GM19328 (cell line): ENCODE data around the gene SDC1.
"Not testable (repeated sequence)": the region's sequence is repeated elsewhere in the genome, so short reads cannot be mapped to it uniquely, and the experiment has no call there.

Source experiments
- ATAC-seq: cut with Tn5 transposase; IDR thresholded peaks from one replicate; pipeline ENCODE4 v1.9.1; 2021; ENCODE audit warnings: mild to moderate bottlenecking, moderate library complexity; ENCODE audit not compliant: unreplicated experiment

SDC1 gene

GRCh38 chr2:20199633-20200270, 25.2 kb downstream of the SDC1 start:
- ATAC-seq: no peak

GRCh38 chr2:20198796-20199632, 25.9 kb downstream of the SDC1 start:
- ATAC-seq: no peak

- no peak for ATAC-seq
Measured at GRCh38 chr2:20198001-20198400, 26.9 kb downstream of the SDC1 start.

- ATAC-seq: no peak
Measured at GRCh38 chr2:20197192-20197591, 27.7 kb downstream of the SDC1 start.

GRCh38 chr2:20196657-20197161, 28.2 kb downstream of the SDC1 start:
- no peak for ATAC-seq

GRCh38 chr2:20196053-20196656, 28.8 kb downstream of the SDC1 start:
- ATAC-seq: no peak

GRCh38 chr2:20195431-20196033, 29.4 kb downstream of the SDC1 start:
- no peak for ATAC-seq

- not testable (repeated sequence) for ATAC-seq
Measured at GRCh38 chr2:20195016-20195411, 29.9 kb downstream of the SDC1 start.

GRCh38 chr2:20194097-20195015, 30.6 kb downstream of the SDC1 start:
- ATAC-seq: no peak

GRCh38 chr2:20193185-20193584, 31.7 kb downstream of the SDC1 start:
- ATAC-seq: no peak

GRCh38 chr2:20192781-20193180, 32.1 kb downstream of the SDC1 start:
- no peak for ATAC-seq

GRCh38 chr2:20191714-20192569, 33.0 kb downstream of the SDC1 start:
- no peak for ATAC-seq

GRCh38 chr2:20190876-20191713, 33.8 kb downstream of the SDC1 start:
- no peak for ATAC-seq

GRCh38 chr2:20190170-20190569, 34.8 kb downstream of the SDC1 start:
- ATAC-seq: no peak

- no peak for ATAC-seq
Measured at GRCh38 chr2:20189299-20189931, 35.5 kb downstream of the SDC1 start.

- no peak for ATAC-seq
Measured at GRCh38 chr2:20188851-20189250, 36.1 kb downstream of the SDC1 start.

GRCh38 chr2:20188201-20188600, 36.7 kb downstream of the SDC1 start:
- no peak for ATAC-seq

- no peak for ATAC-seq
Measured at GRCh38 chr2:20187331-20187730, 37.6 kb downstream of the SDC1 start.
